RCC 7860 (cell line): ENCODE results near the gene CLPTM1L.

Experiments
- DNase-seq: peaks from one replicate; pipeline ENCODE4 v3.0.0-alpha.2; 2015; ENCODE audit warnings: low spot score
- FAIRE-seq: peaks from 2 replicates; lab custom pipeline; 2012; peaks lifted over from hg19 to GRCh38; lab: Jason Lieb, UNC

CLPTM1L gene

GRCh38 chr5:1317921-1318565 lies 26.9 kb downstream of the CLPTM1L start:
- DNase-seq: no peak
- FAIRE-seq: no peak

GRCh38 chr5:1316588-1317340 lies 28.1 kb downstream of the CLPTM1L start:
- FAIRE-seq: no peak

GRCh38 chr5:1315709-1316587 lies 29.0 kb downstream of the CLPTM1L start:
- DNase-seq (no peak), FAIRE-seq (no peak)

More at GRCh38 chr5:1316588-1317340, 28.1 kb downstream of the CLPTM1L start:
- no peak for DNase-seq

- FAIRE-seq (no peak), DNase-seq (no peak)
Observed at GRCh38 chr5:1315018-1315708, 29.7 kb downstream of the CLPTM1L start.

- DNase-seq (no peak), FAIRE-seq (no peak)
Observed at GRCh38 chr5:1314564-1314982, 30.3 kb downstream of the CLPTM1L start.

- FAIRE-seq (no peak), DNase-seq (no peak)
Observed at GRCh38 chr5:1312993-1313833, 31.7 kb downstream of the CLPTM1L start.

- DNase-seq: no peak
- FAIRE-seq: no peak
Observed at GRCh38 chr5:1312206-1312605, 32.7 kb downstream of the CLPTM1L start.

GRCh38 chr5:1311439-1312055 lies 33.4 kb downstream of the CLPTM1L start:
- no peak for FAIRE-seq
- no peak for DNase-seq

GRCh38 chr5:1310118-1310517 lies 34.8 kb downstream of the CLPTM1L start:
- no peak for DNase-seq
- FAIRE-seq: no peak

GRCh38 chr5:1304033-1304432 lies 40.9 kb downstream of the CLPTM1L start:
- FAIRE-seq (no peak), DNase-seq (no peak)

- FAIRE-seq (no peak), DNase-seq (no peak)
Observed at GRCh38 chr5:1302258-1302657, 42.6 kb downstream of the CLPTM1L start.

- no peak for FAIRE-seq
- DNase-seq: no peak
Observed at GRCh38 chr5:1300581-1301083, 44.3 kb downstream of the CLPTM1L start.

GRCh38 chr5:1299961-1300360 lies 44.9 kb downstream of the CLPTM1L start:
- FAIRE-seq (no peak), DNase-seq (no peak)

GRCh38 chr5:1299511-1299850 lies 45.4 kb downstream of the CLPTM1L start:
- FAIRE-seq (no peak), DNase-seq (no peak)

GRCh38 chr5:1298723-1299510 lies 46.0 kb downstream of the CLPTM1L start:
- FAIRE-seq (no peak), DNase-seq (no peak)

- FAIRE-seq (no peak), DNase-seq (no peak)
Observed at GRCh38 chr5:1298067-1298551, 46.8 kb downstream of the CLPTM1L start.

GRCh38 chr5:1297243-1297642 lies 47.7 kb downstream of the CLPTM1L start:
- DNase-seq: no peak
- FAIRE-seq: no peak

- FAIRE-seq (no peak), DNase-seq (no peak)
Observed at GRCh38 chr5:1295650-1296037, 49.3 kb downstream of the CLPTM1L start.
